Measurements from ENCODE around the gene PFDN1. TPM values are rescaled to one million over a fixed set of nuclear protein-coding genes. Genes with fewer than 3 reads are reported as not detected.
A peak's percentile ranks its signal among the peaks of the same experiment; 100 is the strongest.

The PFDN1 gene
- total RNA-seq, 1 experiment from 2014 or later, result 54.4 TPM

- intact Hi-C loops (cut with micrococcal nuclease; ENCODE audit: unreplicated experiment), result loop anchor here (2.0 kb wide), 1 partner anchor 112 kb away; no protein-coding TSS in a partner anchor
- Histone ChIP-seq H3K9me3 (ENCODE audit: control insufficient read depth, insufficient read depth, low read depth, low read length) (no peaks in the 10 kb centered on the region), H3K27me3 (ENCODE audit: control insufficient read depth, insufficient read depth, low read length) (no peaks in the 10 kb centered on the region), H3K4me1 (ENCODE audit: control insufficient read depth, insufficient read depth, low read length) (peaks cover 36% of the 10 kb centered on the region), H3K27ac (ENCODE audit: low read length) (no peak overlapping the region), H3K4me3 (ENCODE audit: low read depth in 2 of 2, low read length in 2 of 2) (no peak overlapping the region), H3K36me3 (ENCODE audit: control insufficient read depth, insufficient read depth, low read length) (no peaks in the 10 kb centered on the region)
- ChIA-PET POLR2A (no interaction called here), CTCF (interaction anchor here (0.7 to 4.8 kb wide), 11 partner anchors 13 to 206 kb away, joined by 4 to 79 read pairs (median 9); partner anchors contain the start of gene HBEGF)
- BruUV-seq (replicated peaks), result no TSS peak
- ATAC-seq (peak; percentile 75), DNase-seq (ENCODE audit: low read depth, low spot score) (no peak)
- TF ChIP-seq, protein P1, sequence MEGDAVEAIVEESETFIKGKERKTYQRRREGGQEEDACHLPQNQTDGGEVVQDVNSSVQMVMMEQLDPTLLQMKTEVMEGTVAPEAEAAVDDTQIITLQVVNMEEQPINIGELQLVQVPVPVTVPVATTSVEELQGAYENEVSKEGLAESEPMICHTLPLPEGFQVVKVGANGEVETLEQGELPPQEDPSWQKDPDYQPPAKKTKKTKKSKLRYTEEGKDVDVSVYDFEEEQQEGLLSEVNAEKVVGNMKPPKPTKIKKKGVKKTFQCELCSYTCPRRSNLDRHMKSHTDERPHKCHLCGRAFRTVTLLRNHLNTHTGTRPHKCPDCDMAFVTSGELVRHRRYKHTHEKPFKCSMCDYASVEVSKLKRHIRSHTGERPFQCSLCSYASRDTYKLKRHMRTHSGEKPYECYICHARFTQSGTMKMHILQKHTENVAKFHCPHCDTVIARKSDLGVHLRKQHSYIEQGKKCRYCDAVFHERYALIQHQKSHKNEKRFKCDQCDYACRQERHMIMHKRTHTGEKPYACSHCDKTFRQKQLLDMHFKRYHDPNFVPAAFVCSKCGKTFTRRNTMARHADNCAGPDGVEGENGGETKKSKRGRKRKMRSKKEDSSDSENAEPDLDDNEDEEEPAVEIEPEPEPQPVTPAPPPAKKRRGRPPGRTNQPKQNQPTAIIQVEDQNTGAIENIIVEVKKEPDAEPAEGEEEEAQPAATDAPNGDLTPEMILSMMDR (IDR thresholded peaks at IDR 0.05), result peak; percentile 96
- no peak for TF ChIP-seq TCF7L2 (IDR thresholded peaks at IDR 0.05; ENCODE audit: low read depth, low read length)
- 0 out of 4 replicates have a peak, but pooled peaks of 1 of the 2 experiments have one; percentile 41 for TF ChIP-seq REST (IDR thresholded peaks at IDR 0.05; ENCODE audit: insufficient read depth in 1 of 2, low read depth in 2 of 2, low read length in 1 of 2)
- in situ Hi-C loops (cut with HindIII; ENCODE audit: low pct_unique_long_range_greater_than_20kb, low sequenced_read_pairs), result no loop called here
Measured at GRCh38 chr5:140244525-140245025, 58.3 kb downstream of the PFDN1 start.

DNA sequence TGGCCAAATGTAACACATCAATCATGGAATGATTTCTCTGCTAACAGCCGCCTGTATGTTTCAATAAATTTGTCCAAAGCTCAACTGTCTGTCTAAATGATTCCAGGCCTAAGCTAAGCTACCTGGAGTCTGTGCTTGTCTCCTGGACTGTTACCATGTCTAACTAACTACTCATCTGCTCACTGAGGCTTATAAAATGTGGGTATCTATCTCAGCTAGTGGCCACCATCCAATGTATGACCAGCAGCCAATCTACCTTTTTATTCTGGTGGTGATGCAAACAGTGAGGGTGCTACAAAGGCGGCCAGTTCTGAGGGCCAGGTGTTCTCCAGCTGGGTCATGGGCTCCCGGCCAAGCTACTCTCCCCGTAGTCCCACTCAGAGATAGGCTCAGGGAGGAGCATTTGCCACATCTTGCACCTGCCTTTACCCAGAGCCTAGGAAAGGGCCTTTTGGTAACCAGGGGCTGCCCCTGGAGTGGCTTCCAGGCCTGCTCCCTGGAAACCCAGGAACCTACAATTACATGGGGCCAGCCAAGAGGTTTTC is 59.1 kb downstream of the PFDN1 start:
- TSS peak; percentile 72 for BruUV-seq (replicated peaks)
- TF ChIP-seq REST (IDR thresholded peaks at IDR 0.05; ENCODE audit: insufficient read depth in 1 of 2, low read depth in 2 of 2, low read length in 1 of 2) (no peak), SIN3A (IDR thresholded peaks at IDR 0.05; ENCODE audit: borderline replicate concordance, insufficient read depth, low read depth, low read length) (no peak), POLR2AphosphoS5 (IDR thresholded peaks at IDR 0.05; ENCODE audit: low read depth, low read length) (no peak), TCF7L2 (IDR thresholded peaks at IDR 0.05; ENCODE audit: low read depth, low read length) (no peak)
- TF ChIP-seq, protein P1 (IDR thresholded peaks at IDR 0.05), result no peak
- ATAC-seq (no peak), DNase-seq (ENCODE audit: low read depth, low spot score) (no peak)
- ChIA-PET POLR2A (no interaction called here), CTCF (interaction anchor here (0.7 to 4.8 kb wide), 10 partner anchors 16 to 205 kb away, joined by 4 to 79 read pairs (median 9); partner anchors contain the start of gene HBEGF)
- Histone ChIP-seq H3K4me1 (ENCODE audit: control insufficient read depth, insufficient read depth, low read length) (peaks cover 36% of the 10 kb centered on the region), H3K9me3 (ENCODE audit: control insufficient read depth, insufficient read depth, low read depth, low read length) (no peaks in the 10 kb centered on the region), H3K36me3 (ENCODE audit: control insufficient read depth, insufficient read depth, low read length) (no peaks in the 10 kb centered on the region), H3K4me3 (ENCODE audit: low read depth in 2 of 2, low read length in 2 of 2) (no peak overlapping the region), H3K27me3 (ENCODE audit: control insufficient read depth, insufficient read depth, low read length) (no peaks in the 10 kb centered on the region), H3K27ac (ENCODE audit: low read length) (no peak overlapping the region)
- in situ Hi-C loops (cut with HindIII; ENCODE audit: low pct_unique_long_range_greater_than_20kb, low sequenced_read_pairs) (no loop called here), intact Hi-C loops (cut with micrococcal nuclease; ENCODE audit: unreplicated experiment) (loop anchor here (2.0 kb wide), 1 partner anchor 113 kb away; no protein-coding TSS in a partner anchor)
